Measurements from ENCODE around the gene LCN15.

GRCh38 chr9:136745389-136746154 lies 18.7 kb downstream of the LCN15 start:
- TF ChIP-seq TCF12 (IDR thresholded peaks at IDR 0.05; ENCODE audit: low read depth, low read length) (no peak), CTCF (IDR thresholded peaks at IDR 0.05 in 2 of 3, conservative IDR thresholded peaks at IDR 0.05 in 1 of 3; ENCODE audit: control insufficient read depth in 2 of 3, extremely low read depth in 1 of 3, insufficient read depth in 1 of 3, low read depth in 3 of 3, low read length in 3 of 3) (no peak), ESRRA (IDR thresholded peaks at IDR 0.05; ENCODE audit: low read length) (no peak), REST (IDR thresholded peaks at IDR 0.05; ENCODE audit: low read depth, low read length) (no peak), NFXL1 (IDR thresholded peaks at IDR 0.05; ENCODE audit: borderline replicate concordance) (no peak), EZH2 (IDR thresholded peaks at IDR 0.05; ENCODE audit: borderline replicate concordance, control insufficient read depth, low read depth, low read length) (no peak), MLLT1 (IDR thresholded peaks at IDR 0.05) (no peak)
